Keratinocyte (primary cell): ENCODE results near the gene CASTOR1.

ENCODE experiments used
- CTCF ChIP-seq, 3 experiments: IDR thresholded peaks in 1 of 3; conservative IDR thresholded peaks in 1 of 3; optimal IDR thresholded peaks in 1 of 3; 2 replicates in 2 of 3; 3 replicates in 1 of 3; pipeline versions ENCODE3 to v1.5.1; 2011; ENCODE audit warnings: low read length in 3 of 3, mild to moderate bottlenecking in 3 of 3, moderate library complexity in 2 of 3, control low read depth in 1 of 3, inconsistent platforms in 1 of 3; ENCODE audit not compliant: insufficient read depth in 2 of 3; ENCODE audit errors: extremely low read depth in 1 of 3
- EZH2 ChIP-seq: IDR thresholded peaks from one replicate; pipeline ENCODE4 v1.6.1; 2012; ENCODE audit warnings: inconsistent platforms, mild to moderate bottlenecking, low read length, moderate library complexity

- TF ChIP-seq CTCF (optimal IDR thresholded peaks at IDR 0.05 in 1 of 3, IDR thresholded peaks at IDR 0.05 in 1 of 3, conservative IDR thresholded peaks at IDR 0.05 in 1 of 3; ENCODE audit: extremely low read depth in 1 of 3, insufficient read depth in 2 of 3, low read length in 3 of 3), result no peak
- TF ChIP-seq EZH2, result no peak
Observed at GRCh38 chr22:30328466-30329049, 39.3 kb upstream of the CASTOR1 start.
